Hepatocyte (in vitro differentiated cells): ENCODE data around the gene SLC6A17. TPM values are rescaled to one million over a fixed set of nuclear protein-coding genes. Genes with fewer than 3 reads are reported as not detected.

ENCODE experiments used
- DNase-seq: peaks from one replicate; pipeline ENCODE4 v3.0.0-alpha.2; 2016; ENCODE audit warnings: low spot score
- H2AFZ ChIP-seq: fragments of 200-600 bp; sonication (generic); 2 replicates; pipeline ENCODE4 v1.6.0; 2016; ENCODE audit warnings: antibody characterized with exemption, mild to moderate bottlenecking
- H3K27ac ChIP-seq: fragments of 200-600 bp; sonication (generic); 2 replicates; pipeline ENCODE4 v1.5.1; 2016; ENCODE audit warnings: mild to moderate bottlenecking
- H3K27me3 ChIP-seq: fragments of 200-600 bp; sonication (generic); 2 replicates; pipeline ENCODE4 v1.6.1; 2016
- H3K36me3 ChIP-seq: fragments of 200-600 bp; sonication (generic); replicated peaks from 2 replicates; pipeline ENCODE4 v1.5.1; 2016; ENCODE audit warnings: low read depth; ENCODE audit not compliant: insufficient read depth
- H3K4me1 ChIP-seq: fragments of 200-600 bp; sonication (generic); 2 replicates; pipeline ENCODE4 v1.5.1; 2016; ENCODE audit warnings: mild to moderate bottlenecking, moderate library complexity; ENCODE audit not compliant: insufficient read depth
- H3K4me2 ChIP-seq: fragments of 200-600 bp; sonication (generic); 2 replicates; pipeline ENCODE4 v1.6.0; 2016
- H3K4me3 ChIP-seq: fragments of 200-600 bp; sonication (generic); 2 replicates; pipeline ENCODE4 v1.5.1; 2016; ENCODE audit warnings: mild to moderate bottlenecking
- H3K79me2 ChIP-seq: fragments of 200-600 bp; sonication (generic); 2 replicates; pipeline ENCODE4 v1.6.0; 2017; ENCODE audit warnings: mild to moderate bottlenecking
- H3K9me2 ChIP-seq: fragments of 200-600 bp; sonication (generic); replicated peaks from 2 replicates; pipeline ENCODE4 v1.6.0; 2017; ENCODE audit warnings: mild to moderate bottlenecking; ENCODE audit not compliant: insufficient read depth
- H3K9me3 ChIP-seq: fragments of 200-600 bp; sonication (generic); 2 replicates; pipeline ENCODE4 v1.5.1; 2016; ENCODE audit warnings: low read depth, mild to moderate bottlenecking
- H4K20me1 ChIP-seq: fragments of 200-600 bp; sonication (generic); 2 replicates; pipeline ENCODE4 v1.6.0; 2016; ENCODE audit warnings: mild to moderate bottlenecking; ENCODE audit not compliant: insufficient read depth, poor library complexity, severe bottlenecking
- CTCF ChIP-seq: fragments of 200-600 bp; sonication (generic); IDR thresholded peaks from 2 replicates; pipeline ENCODE4 v1.5.1; 2016; ENCODE audit warnings: antibody characterized with exemption, mild to moderate bottlenecking; ENCODE audit not compliant: poor library complexity
- EZH2 ChIP-seq: fragments of 200-600 bp; sonication (generic); IDR thresholded peaks from 2 replicates; pipeline ENCODE4 v1.6.1; 2016; ENCODE audit warnings: antibody characterized with exemption, mild to moderate bottlenecking, borderline replicate concordance
- EZH2phosphoT487 ChIP-seq: fragments of 200-600 bp; sonication (generic); IDR thresholded peaks from one replicate; pipeline ENCODE4 v1.6.1; 2018; ENCODE audit warnings: antibody characterized with exemption, mild to moderate bottlenecking, low read depth, moderate library complexity; ENCODE audit not compliant: unreplicated experiment, severe bottlenecking
- WGBS: methylation state at CpG from one replicate; pipeline ENCODE4 v1.1.6; 2016; ENCODE audit warnings: low lambda C conversion rate; ENCODE audit errors: missing lambda C conversion rate; 5-methylcytosine and 5-hydroxymethylcytosine counted together
- polyA plus RNA-seq: library from polyadenylated mRNA; unstranded; fragments of >200 nt; fragmentation: Nextera tagmentation; extraction: Ambion mirVana; gene quantifications from 2 replicates; pipeline ENCODE4 v1.2.1, GENCODE V29; 2016
- total RNA-seq: library from RNA; depleted of rRNA; stranded (reverse); fragments of >200 nt; gene quantifications from 2 replicates; pipeline ENCODE4 v1.2.3, GENCODE V29; 2014

Gene SLC6A17
- total and polyA plus RNA-seq, 2 experiments from 2014 or later: 0.36 to 0.63 TPM

GRCh38 chr1:110159168-110159567, 8.9 kb downstream of the SLC6A17 start:
- H3K4me3 ChIP-seq: no peak overlapping the region
- WGBS: 45% methylated on average over 2 of the region's 2 CpGs
- no peaks in the 10 kb centered on the region for H3K9me2 ChIP-seq
- H3K27me3 ChIP-seq: peaks cover 15% of the 10 kb centered on the region
- no peaks in the 10 kb centered on the region for H3K36me3 ChIP-seq
- H3K27ac ChIP-seq: no peak overlapping the region
- H4K20me1 ChIP-seq: no peaks in the 10 kb centered on the region
- no peak overlapping the region for H2AFZ ChIP-seq
- TF ChIP-seq CTCF: no peak
- TF ChIP-seq EZH2phosphoT487: no peak
- no peak for TF ChIP-seq EZH2
- no peaks in the 10 kb centered on the region for H3K9me3 ChIP-seq
- H3K4me1 ChIP-seq: no peaks in the 10 kb centered on the region
- DNase-seq: no peak
- no peak overlapping the region for H3K4me2 ChIP-seq
- H3K79me2 ChIP-seq: no peaks in the 10 kb centered on the region

- H3K9me2 ChIP-seq: no peaks in the 10 kb centered on the region
- no peaks in the 10 kb centered on the region for H3K9me3 ChIP-seq
- H3K27ac ChIP-seq: no peak overlapping the region
- H2AFZ ChIP-seq: no peak overlapping the region
- H3K4me2 ChIP-seq: no peak overlapping the region
- TF ChIP-seq EZH2phosphoT487: no peak
- no peak for TF ChIP-seq EZH2
- TF ChIP-seq CTCF: no peak
- 78% methylated on average over 10 of the region's 10 CpGs for WGBS
- no peaks in the 10 kb centered on the region for H3K36me3 ChIP-seq
- peaks cover under 1% of the 10 kb centered on the region for H3K27me3 ChIP-seq
- no peak overlapping the region for H3K4me3 ChIP-seq
- H3K79me2 ChIP-seq: no peaks in the 10 kb centered on the region
- DNase-seq: no peak
- no peaks in the 10 kb centered on the region for H3K4me1 ChIP-seq
- H4K20me1 ChIP-seq: no peaks in the 10 kb centered on the region
Measured at GRCh38 chr1:110160538-110161100, 10.3 kb downstream of the SLC6A17 start.

GRCh38 chr1:110161165-110161564, 10.9 kb downstream of the SLC6A17 start:
- H3K4me3 ChIP-seq: no peak overlapping the region
- H3K27me3 ChIP-seq: no peaks in the 10 kb centered on the region
- H4K20me1 ChIP-seq: no peaks in the 10 kb centered on the region
- no peak overlapping the region for H3K4me2 ChIP-seq
- DNase-seq: no peak
- no peak overlapping the region for H2AFZ ChIP-seq
- WGBS: 86% methylated on average over 3 of the region's 3 CpGs
- H3K9me3 ChIP-seq: no peaks in the 10 kb centered on the region
- no peak overlapping the region for H3K27ac ChIP-seq
- H3K4me1 ChIP-seq: no peaks in the 10 kb centered on the region
- no peaks in the 10 kb centered on the region for H3K36me3 ChIP-seq
- no peaks in the 10 kb centered on the region for H3K9me2 ChIP-seq
- TF ChIP-seq CTCF: no peak
- TF ChIP-seq EZH2phosphoT487: no peak
- no peak for TF ChIP-seq EZH2
- no peaks in the 10 kb centered on the region for H3K79me2 ChIP-seq

GRCh38 chr1:110161849-110162248, 11.6 kb downstream of the SLC6A17 start:
- Histone ChIP-seq H3K36me3 (no peaks in the 10 kb centered on the region), H3K27ac (no peak overlapping the region), H3K9me2 (no peaks in the 10 kb centered on the region), H2AFZ (no peak overlapping the region), H3K9me3 (no peaks in the 10 kb centered on the region), H3K4me3 (no peak overlapping the region), H3K4me2 (no peak overlapping the region), H3K27me3 (no peaks in the 10 kb centered on the region), H3K4me1 (no peaks in the 10 kb centered on the region), H3K79me2 (no peaks in the 10 kb centered on the region), H4K20me1 (no peaks in the 10 kb centered on the region)
- TF ChIP-seq EZH2: no peak
- no peak for TF ChIP-seq CTCF
- no peak for TF ChIP-seq EZH2phosphoT487
- WGBS: 88% methylated on average over 11 of the region's 11 CpGs
- DNase-seq: no peak
